Cardiac muscle cell (in vitro differentiated cells and primary cell): ENCODE data around the gene CTU2. TPM values are rescaled to one million over a fixed set of nuclear protein-coding genes. Genes with fewer than 3 reads are reported as not detected.
A peak's percentile ranks its signal among the peaks of the same experiment; 100 is the strongest.

Source experiments
- DNase-seq, 2 donors: peaks; one replicate each; pipeline versions ENCODE4 v3.0.0 to v3.0.0-alpha.2; 2010 to 2017; ENCODE audit warnings: low read depth in 1 of 2, low spot score in 1 of 2
- H3K27ac ChIP-seq: fragments of 200-600 bp; sonication (generic); 2 replicates; pipeline ENCODE4 v1.5.1; 2016
- H3K27me3 ChIP-seq: fragments of 200-600 bp; sonication (generic); 2 replicates; pipeline ENCODE4 v1.6.0; 2016; ENCODE audit warnings: control low read depth
- H3K36me3 ChIP-seq: fragments of 200-600 bp; sonication (generic); 2 replicates; pipeline ENCODE4 v1.5.1; 2016; ENCODE audit warnings: control low read depth
- H3K4me1 ChIP-seq: fragments of 200-600 bp; sonication (generic); 2 replicates; pipeline ENCODE4 v1.8.1; 2017; ENCODE audit warnings: low read depth, mild to moderate bottlenecking, mixed run types
- H3K4me3 ChIP-seq: fragments of 200-600 bp; sonication (generic); 2 replicates; pipeline ENCODE4 v1.5.1; 2016; ENCODE audit warnings: mild to moderate bottlenecking
- H3K9me3 ChIP-seq: fragments of 200-600 bp; sonication (generic); 2 replicates; pipeline ENCODE4 v1.5.1; 2017; ENCODE audit warnings: low read depth, mild to moderate bottlenecking, control low read depth
- polyA plus RNA-seq: library from polyadenylated mRNA; unstranded; fragments of >200 nt; fragmentation: Nextera tagmentation; extraction: Ambion mirVana; gene quantifications from 2 replicates; pipeline ENCODE4 v1.2.1, GENCODE V29; 2016
- total RNA-seq: library from RNA; depleted of rRNA; stranded (reverse); fragments of >200 nt; gene quantifications from 2 replicates; pipeline ENCODE4 v1.2.3, GENCODE V29; 2016
- TF ChIP-seq, protein P1 (sequence below): IDR thresholded peaks from 2 replicates; pipeline ENCODE4 v1.5.1; 2012; ENCODE audit warnings: low read depth, mild to moderate bottlenecking, low read length

CTU2 gene
- total and polyA plus RNA-seq, 2 experiments from 2014 or later: 9.2 to 10.8 TPM

DNA sequence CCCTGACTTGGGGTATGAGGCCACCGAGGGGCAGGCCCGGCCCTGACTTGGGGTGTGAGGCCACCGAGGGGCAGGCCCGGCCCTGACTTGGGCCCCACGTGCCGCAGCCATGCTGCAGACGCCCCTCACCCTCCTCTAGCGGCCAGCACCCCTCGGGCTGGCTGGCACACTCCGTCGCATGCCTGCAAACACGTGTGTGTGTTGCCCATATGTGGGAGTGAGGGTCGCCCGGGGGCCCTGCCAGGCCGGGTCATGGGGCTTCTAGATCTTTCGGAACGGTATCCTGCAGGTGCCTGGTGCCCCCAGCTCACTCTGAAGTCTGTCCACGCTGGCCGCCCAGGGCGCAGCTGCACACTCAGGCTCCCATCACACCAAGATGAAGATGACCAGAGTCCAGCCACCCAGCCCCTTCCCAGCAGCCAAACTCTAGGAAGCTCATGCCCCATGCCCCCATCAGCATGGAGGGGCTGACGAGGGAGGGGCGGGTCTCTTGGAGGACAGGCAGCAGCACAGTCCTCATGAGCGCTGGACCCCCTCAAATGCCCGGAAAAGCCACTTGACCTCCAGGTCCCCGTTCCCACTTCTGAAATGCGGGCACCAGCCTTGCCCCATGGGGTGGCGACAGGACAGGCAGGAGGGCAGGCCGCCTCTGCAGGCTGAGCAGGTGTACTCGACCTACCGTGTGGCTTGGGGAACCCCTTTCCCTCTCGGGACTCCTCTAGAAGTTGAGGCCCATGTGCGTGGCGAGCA lies 33.8 kb downstream of the CTU2 start:
- Histone ChIP-seq H3K27ac (no peak overlapping the region), H3K9me3 (no peaks in the 10 kb centered on the region), H3K36me3 (no peaks in the 10 kb centered on the region), H3K27me3 (no peaks in the 10 kb centered on the region), H3K4me1 (no peaks in the 10 kb centered on the region), H3K4me3 (no peak overlapping the region)
- TF ChIP-seq, protein P1, sequence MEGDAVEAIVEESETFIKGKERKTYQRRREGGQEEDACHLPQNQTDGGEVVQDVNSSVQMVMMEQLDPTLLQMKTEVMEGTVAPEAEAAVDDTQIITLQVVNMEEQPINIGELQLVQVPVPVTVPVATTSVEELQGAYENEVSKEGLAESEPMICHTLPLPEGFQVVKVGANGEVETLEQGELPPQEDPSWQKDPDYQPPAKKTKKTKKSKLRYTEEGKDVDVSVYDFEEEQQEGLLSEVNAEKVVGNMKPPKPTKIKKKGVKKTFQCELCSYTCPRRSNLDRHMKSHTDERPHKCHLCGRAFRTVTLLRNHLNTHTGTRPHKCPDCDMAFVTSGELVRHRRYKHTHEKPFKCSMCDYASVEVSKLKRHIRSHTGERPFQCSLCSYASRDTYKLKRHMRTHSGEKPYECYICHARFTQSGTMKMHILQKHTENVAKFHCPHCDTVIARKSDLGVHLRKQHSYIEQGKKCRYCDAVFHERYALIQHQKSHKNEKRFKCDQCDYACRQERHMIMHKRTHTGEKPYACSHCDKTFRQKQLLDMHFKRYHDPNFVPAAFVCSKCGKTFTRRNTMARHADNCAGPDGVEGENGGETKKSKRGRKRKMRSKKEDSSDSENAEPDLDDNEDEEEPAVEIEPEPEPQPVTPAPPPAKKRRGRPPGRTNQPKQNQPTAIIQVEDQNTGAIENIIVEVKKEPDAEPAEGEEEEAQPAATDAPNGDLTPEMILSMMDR: no peak
- no peak for DNase-seq

DNA sequence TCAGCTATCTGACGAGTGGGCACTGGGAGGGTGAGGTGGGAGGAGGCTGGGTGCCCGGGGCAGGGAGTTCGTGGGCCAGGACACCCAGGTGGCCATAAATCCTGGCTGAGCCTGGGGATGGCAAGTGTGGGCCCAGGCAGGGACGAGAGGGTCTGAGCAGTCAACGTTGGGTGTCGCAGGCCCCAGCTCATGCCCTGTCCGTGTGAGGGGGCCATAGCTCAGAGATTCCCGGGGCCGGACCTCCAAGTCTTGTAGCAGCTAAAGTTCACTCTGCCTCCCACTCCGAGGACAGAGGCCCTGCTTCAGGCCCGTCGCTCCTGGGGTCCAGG lies 34.4 kb downstream of the CTU2 start:
- Histone ChIP-seq H3K27me3 (no peaks in the 10 kb centered on the region), H3K9me3 (no peaks in the 10 kb centered on the region), H3K4me3 (no peak overlapping the region), H3K4me1 (no peaks in the 10 kb centered on the region), H3K36me3 (no peaks in the 10 kb centered on the region), H3K27ac (no peak overlapping the region)
- DNase-seq: no peak
- TF ChIP-seq, protein P1: no peak

DNA sequence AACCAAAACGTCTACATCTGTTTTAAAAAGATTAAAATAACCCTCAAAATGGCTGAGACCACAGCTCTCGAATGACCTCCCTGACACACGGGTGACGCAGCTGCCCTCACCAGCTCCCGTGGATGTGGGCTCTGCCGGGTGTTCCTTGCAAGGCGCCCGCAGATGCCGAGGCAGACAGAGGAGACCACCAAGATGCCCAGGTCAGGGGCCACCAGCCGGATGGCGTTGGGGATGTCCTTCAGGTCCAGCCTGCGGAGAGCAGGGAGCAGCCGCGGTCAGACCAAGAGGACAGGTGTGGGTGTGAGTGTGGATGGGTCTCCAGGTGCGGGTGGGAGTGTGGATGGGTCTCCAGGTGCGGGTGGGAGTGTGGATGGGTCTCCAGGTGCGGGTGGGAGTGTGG lies 35.1 kb downstream of the CTU2 start:
- H3K27ac ChIP-seq: no peak overlapping the region
- TF ChIP-seq, protein P1: no peak
- H3K4me3 ChIP-seq: no peak overlapping the region
- no peaks in the 10 kb centered on the region for H3K4me1 ChIP-seq
- no peaks in the 10 kb centered on the region for H3K36me3 ChIP-seq
- H3K9me3 ChIP-seq: no peaks in the 10 kb centered on the region
- DNase-seq: no peak
- no peaks in the 10 kb centered on the region for H3K27me3 ChIP-seq

DNA sequence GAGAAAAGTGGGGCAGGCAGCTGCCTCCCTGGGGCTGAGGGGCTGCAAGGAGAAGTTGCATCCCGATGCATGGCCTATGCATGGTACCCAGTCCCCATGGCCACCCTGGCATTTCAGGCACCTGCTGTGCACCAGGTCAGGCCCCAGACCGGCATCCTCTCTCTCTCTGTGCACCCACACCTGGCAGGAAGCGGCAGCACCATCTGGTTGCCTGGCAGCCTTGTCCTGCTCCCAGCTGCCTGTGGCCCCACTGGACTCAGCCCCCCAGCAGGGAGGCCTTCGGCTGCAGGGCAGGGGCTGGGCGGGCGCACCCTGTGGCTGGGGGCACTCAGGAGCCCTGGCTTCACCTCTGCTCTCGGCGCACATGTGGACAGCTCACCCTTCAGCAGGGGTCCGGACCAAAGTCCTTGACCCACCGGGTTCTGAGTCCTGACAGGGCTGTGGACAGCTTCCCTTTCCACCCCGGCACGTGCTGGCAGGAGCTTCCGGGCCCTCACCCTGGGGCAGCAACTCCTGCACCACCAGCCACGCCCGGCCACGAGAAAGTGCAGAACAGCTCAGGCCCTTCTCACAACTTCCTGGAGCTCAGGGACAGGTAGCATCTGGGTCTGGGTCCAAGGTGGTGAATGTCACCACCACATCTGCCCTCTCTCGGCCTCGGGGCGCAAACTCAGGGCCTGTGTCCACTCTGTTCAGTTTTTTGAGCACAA lies 36.7 kb downstream of the CTU2 start:
- no peak overlapping the region for H3K4me3 ChIP-seq
- H3K36me3 ChIP-seq: no peaks in the 10 kb centered on the region

DNA sequence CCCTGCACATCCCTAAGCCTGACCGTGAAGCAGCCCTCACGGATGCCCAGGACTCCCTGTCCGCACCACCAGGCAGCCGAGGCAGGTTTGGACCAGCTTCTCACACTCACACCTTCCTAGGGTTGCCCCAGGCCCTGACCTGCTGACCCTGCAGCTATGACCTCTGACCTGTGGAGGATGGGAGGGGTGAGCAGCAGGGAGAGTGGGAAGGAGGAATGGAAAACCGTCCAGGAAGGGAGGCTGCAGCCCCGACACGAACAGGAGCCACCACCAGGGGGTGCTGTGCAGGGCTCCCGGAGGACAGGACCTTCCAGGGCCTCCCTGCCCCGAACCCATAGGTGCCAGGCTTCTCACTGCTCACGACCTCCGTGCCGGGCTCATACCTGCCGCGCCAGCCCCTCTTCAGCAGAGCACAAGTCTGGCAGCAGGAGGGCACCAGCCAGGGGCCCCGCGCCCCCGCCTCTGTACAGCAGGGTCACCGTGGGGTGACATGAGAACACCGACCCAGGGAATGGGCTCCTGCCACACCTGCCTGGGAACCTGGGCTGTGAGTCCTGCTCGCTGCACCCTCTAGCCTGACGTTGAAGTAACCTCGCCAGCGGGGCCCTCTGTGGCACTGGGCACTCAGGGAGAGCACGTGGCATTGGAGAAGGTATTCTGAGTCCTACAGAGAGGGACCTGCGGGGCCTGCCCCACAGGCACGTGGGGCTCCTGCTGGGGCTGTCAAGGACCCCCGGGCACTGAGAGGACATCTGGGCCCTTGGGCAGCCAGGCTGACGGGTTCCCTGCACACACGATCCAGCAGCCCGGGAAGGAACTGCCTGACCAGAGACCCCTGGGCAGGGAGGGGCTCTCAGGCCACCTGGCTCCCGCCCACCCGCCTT lies 37.6 kb downstream of the CTU2 start:
- Histone ChIP-seq H3K36me3 (no peaks in the 10 kb centered on the region), H3K4me1 (no peaks in the 10 kb centered on the region), H3K27ac (no peak overlapping the region), H3K27me3 (no peaks in the 10 kb centered on the region), H3K9me3 (no peaks in the 10 kb centered on the region), H3K4me3 (no peak overlapping the region)
- TF ChIP-seq, protein P1: peak; percentile 88
- DNase-seq: peak; percentile 78 to 85

More for the DNA sequence above, 36.7 kb downstream of the CTU2 start:
- Histone ChIP-seq H3K9me3 (no peaks in the 10 kb centered on the region), H3K27me3 (no peaks in the 10 kb centered on the region), H3K27ac (no peak overlapping the region), H3K4me1 (no peaks in the 10 kb centered on the region)
- DNase-seq: no peak
- TF ChIP-seq, protein P1: no peak
